Adrenal gland (tissue), 12 donors: Measurements from ENCODE around the gene SFXN5. TPM values are rescaled to one million over a fixed set of nuclear protein-coding genes. Genes with fewer than 3 reads are reported as not detected.

ENCODE experiments used
- DNase-seq, 7 donors: peaks; one replicate each; pipeline ENCODE4 v3.0.0-alpha.2; 2019 to 2020
- H3K27ac ChIP-seq, 5 donors: fragments of 200-600 bp; sonication (generic) in 4 of 5; 1 replicate in 3 of 5; 2 replicates in 2 of 5; pipeline versions ENCODE4 v1.5.1 to v1.8.0; 2016 to 2020; ENCODE audit warnings: mild to moderate bottlenecking in 1 of 5
- H3K27me3 ChIP-seq: fragments of 200-600 bp; 2 replicates; pipeline ENCODE4 v1.8.0; 2021
- H3K36me3 ChIP-seq, 2 donors: fragments of 200-600 bp; replicated peaks in 1 of 2; 1 replicate in 1 of 2; 2 replicates in 1 of 2; pipeline versions ENCODE4 v1.5.1 to v1.8.0; 2018 to 2022
- H3K4me1 ChIP-seq, 2 donors: fragments of 200-600 bp; replicated peaks in 1 of 2; 1 replicate in 1 of 2; 2 replicates in 1 of 2; pipeline versions ENCODE4 v1.5.1 to v1.8.0; 2018 to 2021
- H3K4me3 ChIP-seq, 4 donors: fragments of 200-600 bp; sonication (generic) in 3 of 4; one replicate each; pipeline ENCODE4 v1.5.1; 2016 to 2018
- H3K9me3 ChIP-seq, 3 donors: fragments of 200-600 bp; sonication (generic) in 1 of 3; replicated peaks in 1 of 3; 1 replicate in 2 of 3; 2 replicates in 1 of 3; pipeline versions ENCODE4 v1.5.1 to v1.8.0; 2016 to 2021
- CTCF ChIP-seq, 6 experiments: fragments of 450-650 bp in 4 of 6; fragments of 200-600 bp in 2 of 6; sonication (generic) in 1 of 6; IDR thresholded peaks; 1 replicate in 5 of 6; 2 replicates in 1 of 6; pipeline versions ENCODE4 v1.5.1 to v1.8.0; 2016 to 2021; ENCODE audit warnings: antibody characterized with exemption in 6 of 6, mild to moderate bottlenecking in 2 of 6, moderate library complexity in 1 of 6
- POLR2A ChIP-seq, 2 donors: fragments of 450-650 bp; IDR thresholded peaks; one replicate each; pipeline ENCODE4 v1.6.1; 2017; ENCODE audit warnings: antibody characterized with exemption in 2 of 2, mild to moderate bottlenecking in 2 of 2, moderate library complexity in 1 of 2
- WGBS, 4 donors: extraction: QIAGEN DNeasy Blood & Tissue Kit in 2 of 4; methylation state at CpG; one replicate each; pipeline versions ENCODE4 v1.1.5 to v1.1.7; 2013 to 2017; 5-methylcytosine and 5-hydroxymethylcytosine counted together
- intact Hi-C, 2 donors: fragments of 100-400 bp; cut with DNase I; formaldehyde crosslinking; loops; one replicate each; pipeline versions ENCODE4 v1.14.1 to v1.15.0; 2022 to 2023
- polyA plus RNA-seq, 3 donors: library from polyadenylated mRNA; stranded (reverse); fragments of 200-250 nt in 2 of 3; fragments of 350-450 nt in 1 of 3; fragmentation: Illumina TruSeq in 1 of 3; extraction: RNeasy Lipid Tissue Mini Kit (QIAGEN cat#74804) in 1 of 3; gene quantifications; one replicate each; pipeline ENCODE4 v1.2.3, GENCODE V29; 2013 to 2014
- total RNA-seq, 9 donors: library from RNA; depleted of rRNA in 4 of 9; stranded (reverse); fragments of >200 nt in 4 of 9; fragments of 120-200 nt in 1 of 9; fragmentation: NEBNext Ultra II Directional in 1 of 9; extraction: Animal tissue kit (Norgen Biotek cat#: 25700) in 1 of 9; gene quantifications; one replicate each; pipeline versions ENCODE4 v1.1.0 to v1.2.4, GENCODE V29; 2013 to 2023
- donor health status: healthy with polysubstance abuse.
- donor health status: Bipolar disorder and iron deficiency.
- donor health status: DM: yes; HTN: yes; CAD: no.
- donor health status: DM: no; HTN: no; CAD: no.
- donor health status: DM: no; HTN: no; CAD: no.
- donor health status: DM: yes; HTN: yes; CAD: no.

SFXN5 gene
- total and polyA plus RNA-seq, 12 donors = 12.2 to 56.5 (median 32.7) TPM

GRCh38 chr2:73013936-73014335 lies 57.6 kb downstream of the SFXN5 start:
- Histone ChIP-seq H3K9me3 (no peaks in the 10 kb centered on the region), H3K27ac (no peak overlapping the region), H3K4me1 (no peaks in the 10 kb centered on the region), H3K27me3 (no peaks in the 10 kb centered on the region), H3K36me3 (no peaks in the 10 kb centered on the region), H3K4me3 (no peak overlapping the region)
- no peak for DNase-seq
- TF ChIP-seq CTCF (IDR thresholded peaks at IDR 0.05) = no peak
- TF ChIP-seq POLR2A (IDR thresholded peaks at IDR 0.05) = no peak
- 84 to 92% (median 89%) methylated on average over 3 of the region's 3 CpGs for WGBS, 4 donors
- intact Hi-C loops = no loop called here

- H3K4me3 ChIP-seq = no peak overlapping the region
- WGBS, 4 donors = 97 to 98% (median 97%) methylated on average over 5 to 7 of the region's 7 CpGs
- peak in 1 of 7 donors; percentile 38 for DNase-seq
These were observed 62.2 kb downstream of the SFXN5 start for GRCh38 chr2:73009177-73009839.

GRCh38 chr2:73008766-73009135 lies 62.8 kb downstream of the SFXN5 start:
- DNase-seq = peak in 1 of 7 donors; percentile 14
- intact Hi-C loops = no loop called here
- Histone ChIP-seq H3K27me3 (no peaks in the 10 kb centered on the region), H3K27ac (no peak overlapping the region), H3K4me1 (no peaks in the 10 kb centered on the region), H3K4me3 (no peak overlapping the region), H3K9me3 (no peaks in the 10 kb centered on the region), H3K36me3 (peaks cover 0 to 5% of the 10 kb centered on the region in 2 donors)
- WGBS, 4 donors = 92 to 95% (median 93%) methylated on average over 9 of the region's 9 CpGs
- TF ChIP-seq POLR2A (IDR thresholded peaks at IDR 0.05) (no peak), CTCF (IDR thresholded peaks at IDR 0.05) (no peak)

More at GRCh38 chr2:73009177-73009839, 62.2 kb downstream of the SFXN5 start:
- intact Hi-C loops = no loop called here
- peaks cover 0 to 5% of the 10 kb centered on the region in 2 donors for H3K36me3 ChIP-seq
- no peaks in the 10 kb centered on the region for H3K27me3 ChIP-seq
- TF ChIP-seq POLR2A (IDR thresholded peaks at IDR 0.05) (no peak), CTCF (IDR thresholded peaks at IDR 0.05) (no peak)
- no peak overlapping the region for H3K27ac ChIP-seq
- no peaks in the 10 kb centered on the region for H3K9me3 ChIP-seq
- H3K4me1 ChIP-seq = no peaks in the 10 kb centered on the region

- TF ChIP-seq POLR2A (IDR thresholded peaks at IDR 0.05) = no peak
- TF ChIP-seq CTCF (IDR thresholded peaks at IDR 0.05) = no peak
- no peaks in the 10 kb centered on the region for H3K27me3 ChIP-seq
- WGBS, 4 donors = 91 to 96% (median 94%) methylated on average over 21 of the region's 21 CpGs
- DNase-seq = peak in 1 of 7 donors; percentile 35
- no peak overlapping the region for H3K4me3 ChIP-seq
- H3K4me1 ChIP-seq = no peaks in the 10 kb centered on the region
- H3K9me3 ChIP-seq = no peaks in the 10 kb centered on the region
- no peak overlapping the region for H3K27ac ChIP-seq
- peaks cover 0 to 5% of the 10 kb centered on the region in 2 donors for H3K36me3 ChIP-seq
- intact Hi-C loops = no loop called here
These were observed 63.3 kb downstream of the SFXN5 start for GRCh38 chr2:73007991-73008765.
